HepG2 (cell line): ENCODE data around the gene DSTN. TPM values are rescaled to one million over a fixed set of nuclear protein-coding genes. Genes with fewer than 3 reads are reported as not detected.

Experiments
- HMGXB3 ChIP-seq: sonication (generic); formaldehyde crosslinking; IDR thresholded peaks from 2 replicates; pipeline ENCODE4 v1.4.0; 2020; ENCODE audit warnings: missing genetic modification reagents, borderline replicate concordance
- IRX3 ChIP-seq: sonication (generic); formaldehyde crosslinking; IDR thresholded peaks from 2 replicates; pipeline ENCODE4 v1.8.1; 2023; ENCODE audit warnings: mild to moderate bottlenecking, low read depth, missing genetic modification reagents, borderline replicate concordance
- POGK ChIP-seq: sonication (generic); formaldehyde crosslinking; conservative IDR thresholded peaks from 2 replicates; pipeline ENCODE4 v1.8.0; 2022; ENCODE audit warnings: mild to moderate bottlenecking, moderate library complexity, missing genetic modification reagents
- RARA ChIP-seq: IDR thresholded peaks from 2 replicates; pipeline ENCODE4 v1.6.1; 2016; ENCODE audit warnings: missing genetic modification reagents, missing compliant biosample characterization
- STAT6 ChIP-seq: sonication (generic); formaldehyde crosslinking; IDR thresholded peaks from 2 replicates; pipeline ENCODE4 v1.4.0; 2020; ENCODE audit warnings: missing genetic modification reagents, mild to moderate bottlenecking, borderline replicate concordance
- ZBTB3 ChIP-seq: sonication (generic); formaldehyde crosslinking; IDR thresholded peaks from 2 replicates; pipeline ENCODE4 v1.4.0; 2020; ENCODE audit warnings: low read depth, mild to moderate bottlenecking, moderate library complexity, missing genetic modification reagents, borderline replicate concordance
- ZFYVE20 ChIP-seq: sonication (generic); formaldehyde crosslinking; IDR thresholded peaks from 2 replicates; pipeline ENCODE4 v1.8.0; 2023; ENCODE audit warnings: low read depth, mild to moderate bottlenecking, moderate library complexity, missing genetic modification reagents, borderline replicate concordance
- ZNF160 ChIP-seq: sonication (generic); formaldehyde crosslinking; IDR thresholded peaks from 2 replicates; pipeline ENCODE4 v1.8.0; 2022; ENCODE audit warnings: mild to moderate bottlenecking, inconsistent platforms, missing genetic modification reagents
- ZNF296 ChIP-seq: sonication (generic); formaldehyde crosslinking; conservative IDR thresholded peaks from 2 replicates; pipeline ENCODE4 v1.5.0; 2020; ENCODE audit warnings: mild to moderate bottlenecking, missing genetic modification reagents
- ZNF331 ChIP-seq: sonication (generic); formaldehyde crosslinking; IDR thresholded peaks from 2 replicates; pipeline ENCODE4 v1.4.0; 2020; ENCODE audit warnings: missing genetic modification reagents
- ZNF605 ChIP-seq: sonication (generic); formaldehyde crosslinking; IDR thresholded peaks from 2 replicates; pipeline ENCODE4 v1.8.0; 2022; ENCODE audit warnings: mild to moderate bottlenecking, missing genetic modification reagents
- ZNF691 ChIP-seq: sonication (generic); formaldehyde crosslinking; IDR thresholded peaks from 2 replicates; pipeline ENCODE4 v1.4.0; 2020; ENCODE audit warnings: missing genetic modification reagents, low read depth, mild to moderate bottlenecking, borderline replicate concordance
- ZNF773 ChIP-seq: sonication (generic); formaldehyde crosslinking; IDR thresholded peaks from 2 replicates; pipeline ENCODE4 v1.4.0; 2020; ENCODE audit warnings: missing genetic modification reagents, borderline replicate concordance
- polyA plus RNA-seq, 8 experiments: library from polyadenylated mRNA; depleted of rRNA in 3 of 8; stranded (reverse) in 7 of 8; unstranded in 1 of 8; fragments of >200 nt; fragmentation: Illumina TruSeq in 4 of 8; extraction: Trizol in 4 of 8; gene quantifications; 2 replicates each; pipeline versions ENCODE4 v1.2.1 to v1.2.3, GENCODE V29; 2011 to 2016; ENCODE audit warnings: low read depth in 4 of 8, missing spikeins in 1 of 8, mixed read lengths in 1 of 8; ENCODE audit not compliant: insufficient read depth in 1 of 8
- total RNA-seq, 5 experiments: library from RNA; depleted of rRNA; stranded (reverse); fragments of >200 nt; fragmentation: Illumina TruSeq; extraction: Trizol; gene quantifications; 2 replicates each; pipeline ENCODE4 v1.2.3, GENCODE V29; 2016; ENCODE audit warnings: low read depth in 1 of 5
- TF ChIP-seq, protein P1 (sequence below): sonication (generic); formaldehyde crosslinking; IDR thresholded peaks from 2 replicates; pipeline ENCODE4 v1.9.0; 2022; ENCODE audit warnings: missing genetic modification reagents, mild to moderate bottlenecking, borderline replicate concordance
- TF ChIP-seq, protein P2 (sequence below): sonication (generic); formaldehyde crosslinking; IDR thresholded peaks from 2 replicates; pipeline ENCODE4 v1.5.0; 2020; ENCODE audit warnings: missing genetic modification reagents

DSTN gene
- total and polyA plus RNA-seq, 2 of the 13 experiments (the other 11 are each of a cell fraction or from before 2014, with no cell fraction given) = 27.6 to 106 TPM

DNA sequence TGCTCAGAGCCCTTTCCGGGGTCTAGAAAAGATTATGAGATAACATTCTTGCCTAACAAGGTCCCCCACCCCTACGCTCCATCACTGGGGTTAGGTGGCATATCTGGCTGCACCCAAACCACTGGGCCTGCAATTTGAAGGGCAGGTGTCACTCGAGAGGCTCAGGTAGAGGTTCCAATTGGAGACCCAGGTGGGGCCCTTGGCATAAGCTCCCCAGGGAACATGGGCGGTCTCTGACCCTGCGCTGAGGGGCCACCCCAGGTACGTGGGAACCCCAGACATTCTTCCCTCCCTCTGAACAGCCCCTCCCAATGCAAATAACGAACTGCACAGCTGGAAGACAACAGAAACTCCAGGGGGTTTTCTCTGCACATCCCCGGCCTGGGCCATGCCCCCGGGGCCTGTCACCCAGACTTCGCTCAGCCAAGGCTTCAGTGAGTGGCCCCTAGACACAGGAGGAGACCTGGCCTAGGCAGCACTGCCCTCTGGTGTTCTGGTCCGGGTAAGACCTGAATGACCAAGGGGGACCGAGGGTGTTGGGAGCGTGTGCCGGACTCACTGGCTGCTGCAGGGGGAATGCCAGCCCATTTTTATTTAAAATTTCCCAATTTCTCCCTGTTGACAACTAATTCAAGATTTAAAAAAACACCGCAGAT is 47.5 kb downstream of the DSTN start (continued):
- TF ChIP-seq ZBTB3 (CRISPR knock-in tag) (no peak), ZNF605 (CRISPR knock-in tag) (0 out of 2 replicates have a peak, but pooled peaks have one; percentile 37), RARA (CRISPR knock-in tag) (no peak), POGK (CRISPR knock-in tag) (no peak), HMGXB3 (CRISPR knock-in tag) (no peak), ZNF691 (CRISPR knock-in tag) (no peak), ZNF773 (CRISPR knock-in tag) (no peak), ZNF331 (CRISPR knock-in tag) (no peak), STAT6 (no peak), IRX3 (CRISPR knock-in tag) (no peak), ZNF160 (CRISPR knock-in tag) (no peak), ZNF296 (CRISPR knock-in tag) (no peak), ZFYVE20 (no peak)
- TF ChIP-seq, protein P1, sequence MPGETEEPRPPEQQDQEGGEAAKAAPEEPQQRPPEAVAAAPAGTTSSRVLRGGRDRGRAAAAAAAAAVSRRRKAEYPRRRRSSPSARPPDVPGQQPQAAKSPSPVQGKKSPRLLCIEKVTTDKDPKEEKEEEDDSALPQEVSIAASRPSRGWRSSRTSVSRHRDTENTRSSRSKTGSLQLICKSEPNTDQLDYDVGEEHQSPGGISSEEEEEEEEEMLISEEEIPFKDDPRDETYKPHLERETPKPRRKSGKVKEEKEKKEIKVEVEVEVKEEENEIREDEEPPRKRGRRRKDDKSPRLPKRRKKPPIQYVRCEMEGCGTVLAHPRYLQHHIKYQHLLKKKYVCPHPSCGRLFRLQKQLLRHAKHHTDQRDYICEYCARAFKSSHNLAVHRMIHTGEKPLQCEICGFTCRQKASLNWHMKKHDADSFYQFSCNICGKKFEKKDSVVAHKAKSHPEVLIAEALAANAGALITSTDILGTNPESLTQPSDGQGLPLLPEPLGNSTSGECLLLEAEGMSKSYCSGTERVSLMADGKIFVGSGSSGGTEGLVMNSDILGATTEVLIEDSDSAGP (CRISPR knock-in tag) = 0 out of 2 replicates have a peak, but pooled peaks have one; percentile 14
- TF ChIP-seq, protein P2, sequence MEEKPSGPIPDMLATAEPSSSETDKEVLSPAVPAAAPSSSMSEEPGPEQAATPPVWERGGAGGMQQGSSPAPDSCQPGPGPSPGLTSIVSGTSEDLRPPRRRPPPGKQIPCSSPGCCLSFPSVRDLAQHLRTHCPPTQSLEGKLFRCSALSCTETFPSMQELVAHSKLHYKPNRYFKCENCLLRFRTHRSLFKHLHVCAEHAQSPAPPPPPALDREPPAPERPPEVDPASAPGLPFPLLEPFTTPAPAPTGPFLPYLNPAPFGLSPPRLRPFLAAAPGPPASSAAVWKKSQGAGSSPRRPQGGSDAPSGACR (CRISPR knock-in tag) = no peak
